ENCODE data around the gene GLUD2. TPM values are rescaled to one million over a fixed set of nuclear protein-coding genes. Genes with fewer than 3 reads are reported as not detected.

The GLUD2 gene
- total and polyA plus RNA-seq, 2 of the 8 experiments (the other 6 are each of a cell fraction or from before 2014, with no cell fraction given) = 0.14 to 0.26 TPM

- TF ChIP-seq, protein P1, sequence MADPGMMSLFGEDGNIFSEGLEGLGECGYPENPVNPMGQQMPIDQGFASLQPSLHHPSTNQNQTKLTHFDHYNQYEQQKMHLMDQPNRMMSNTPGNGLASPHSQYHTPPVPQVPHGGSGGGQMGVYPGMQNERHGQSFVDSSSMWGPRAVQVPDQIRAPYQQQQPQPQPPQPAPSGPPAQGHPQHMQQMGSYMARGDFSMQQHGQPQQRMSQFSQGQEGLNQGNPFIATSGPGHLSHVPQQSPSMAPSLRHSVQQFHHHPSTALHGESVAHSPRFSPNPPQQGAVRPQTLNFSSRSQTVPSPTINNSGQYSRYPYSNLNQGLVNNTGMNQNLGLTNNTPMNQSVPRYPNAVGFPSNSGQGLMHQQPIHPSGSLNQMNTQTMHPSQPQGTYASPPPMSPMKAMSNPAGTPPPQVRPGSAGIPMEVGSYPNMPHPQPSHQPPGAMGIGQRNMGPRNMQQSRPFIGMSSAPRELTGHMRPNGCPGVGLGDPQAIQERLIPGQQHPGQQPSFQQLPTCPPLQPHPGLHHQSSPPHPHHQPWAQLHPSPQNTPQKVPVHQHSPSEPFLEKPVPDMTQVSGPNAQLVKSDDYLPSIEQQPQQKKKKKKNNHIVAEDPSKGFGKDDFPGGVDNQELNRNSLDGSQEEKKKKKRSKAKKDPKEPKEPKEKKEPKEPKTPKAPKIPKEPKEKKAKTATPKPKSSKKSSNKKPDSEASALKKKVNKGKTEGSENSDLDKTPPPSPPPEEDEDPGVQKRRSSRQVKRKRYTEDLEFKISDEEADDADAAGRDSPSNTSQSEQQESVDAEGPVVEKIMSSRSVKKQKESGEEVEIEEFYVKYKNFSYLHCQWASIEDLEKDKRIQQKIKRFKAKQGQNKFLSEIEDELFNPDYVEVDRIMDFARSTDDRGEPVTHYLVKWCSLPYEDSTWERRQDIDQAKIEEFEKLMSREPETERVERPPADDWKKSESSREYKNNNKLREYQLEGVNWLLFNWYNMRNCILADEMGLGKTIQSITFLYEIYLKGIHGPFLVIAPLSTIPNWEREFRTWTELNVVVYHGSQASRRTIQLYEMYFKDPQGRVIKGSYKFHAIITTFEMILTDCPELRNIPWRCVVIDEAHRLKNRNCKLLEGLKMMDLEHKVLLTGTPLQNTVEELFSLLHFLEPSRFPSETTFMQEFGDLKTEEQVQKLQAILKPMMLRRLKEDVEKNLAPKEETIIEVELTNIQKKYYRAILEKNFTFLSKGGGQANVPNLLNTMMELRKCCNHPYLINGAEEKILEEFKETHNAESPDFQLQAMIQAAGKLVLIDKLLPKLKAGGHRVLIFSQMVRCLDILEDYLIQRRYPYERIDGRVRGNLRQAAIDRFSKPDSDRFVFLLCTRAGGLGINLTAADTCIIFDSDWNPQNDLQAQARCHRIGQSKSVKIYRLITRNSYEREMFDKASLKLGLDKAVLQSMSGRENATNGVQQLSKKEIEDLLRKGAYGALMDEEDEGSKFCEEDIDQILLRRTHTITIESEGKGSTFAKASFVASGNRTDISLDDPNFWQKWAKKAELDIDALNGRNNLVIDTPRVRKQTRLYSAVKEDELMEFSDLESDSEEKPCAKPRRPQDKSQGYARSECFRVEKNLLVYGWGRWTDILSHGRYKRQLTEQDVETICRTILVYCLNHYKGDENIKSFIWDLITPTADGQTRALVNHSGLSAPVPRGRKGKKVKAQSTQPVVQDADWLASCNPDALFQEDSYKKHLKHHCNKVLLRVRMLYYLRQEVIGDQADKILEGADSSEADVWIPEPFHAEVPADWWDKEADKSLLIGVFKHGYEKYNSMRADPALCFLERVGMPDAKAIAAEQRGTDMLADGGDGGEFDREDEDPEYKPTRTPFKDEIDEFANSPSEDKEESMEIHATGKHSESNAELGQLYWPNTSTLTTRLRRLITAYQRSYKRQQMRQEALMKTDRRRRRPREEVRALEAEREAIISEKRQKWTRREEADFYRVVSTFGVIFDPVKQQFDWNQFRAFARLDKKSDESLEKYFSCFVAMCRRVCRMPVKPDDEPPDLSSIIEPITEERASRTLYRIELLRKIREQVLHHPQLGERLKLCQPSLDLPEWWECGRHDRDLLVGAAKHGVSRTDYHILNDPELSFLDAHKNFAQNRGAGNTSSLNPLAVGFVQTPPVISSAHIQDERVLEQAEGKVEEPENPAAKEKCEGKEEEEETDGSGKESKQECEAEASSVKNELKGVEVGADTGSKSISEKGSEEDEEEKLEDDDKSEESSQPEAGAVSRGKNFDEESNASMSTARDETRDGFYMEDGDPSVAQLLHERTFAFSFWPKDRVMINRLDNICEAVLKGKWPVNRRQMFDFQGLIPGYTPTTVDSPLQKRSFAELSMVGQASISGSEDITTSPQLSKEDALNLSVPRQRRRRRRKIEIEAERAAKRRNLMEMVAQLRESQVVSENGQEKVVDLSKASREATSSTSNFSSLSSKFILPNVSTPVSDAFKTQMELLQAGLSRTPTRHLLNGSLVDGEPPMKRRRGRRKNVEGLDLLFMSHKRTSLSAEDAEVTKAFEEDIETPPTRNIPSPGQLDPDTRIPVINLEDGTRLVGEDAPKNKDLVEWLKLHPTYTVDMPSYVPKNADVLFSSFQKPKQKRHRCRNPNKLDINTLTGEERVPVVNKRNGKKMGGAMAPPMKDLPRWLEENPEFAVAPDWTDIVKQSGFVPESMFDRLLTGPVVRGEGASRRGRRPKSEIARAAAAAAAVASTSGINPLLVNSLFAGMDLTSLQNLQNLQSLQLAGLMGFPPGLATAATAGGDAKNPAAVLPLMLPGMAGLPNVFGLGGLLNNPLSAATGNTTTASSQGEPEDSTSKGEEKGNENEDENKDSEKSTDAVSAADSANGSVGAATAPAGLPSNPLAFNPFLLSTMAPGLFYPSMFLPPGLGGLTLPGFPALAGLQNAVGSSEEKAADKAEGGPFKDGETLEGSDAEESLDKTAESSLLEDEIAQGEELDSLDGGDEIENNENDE (IDR thresholded peaks at IDR 0.05; ENCODE audit: insufficient replicate concordance, low read length) = no peak
- TF ChIP-seq HDAC6 (IDR thresholded peaks at IDR 0.05; ENCODE audit: low read depth, low read length) (no peak), TAF1 (IDR thresholded peaks at IDR 0.05; ENCODE audit: low read depth, low read length) (no peak)
These were observed 37.6 kb upstream of the GLUD2 start (continued) for GRCh38 chrX:121009764-121010163.

All from H1 (cell line).